ENCODE measurements around the gene ANO1. TPM values are rescaled to one million over a fixed set of nuclear protein-coding genes. Genes with fewer than 3 reads are reported as not detected.

ANO1 gene
- total RNA-seq, 1 donor from 2014 or later = not detected

DNA sequence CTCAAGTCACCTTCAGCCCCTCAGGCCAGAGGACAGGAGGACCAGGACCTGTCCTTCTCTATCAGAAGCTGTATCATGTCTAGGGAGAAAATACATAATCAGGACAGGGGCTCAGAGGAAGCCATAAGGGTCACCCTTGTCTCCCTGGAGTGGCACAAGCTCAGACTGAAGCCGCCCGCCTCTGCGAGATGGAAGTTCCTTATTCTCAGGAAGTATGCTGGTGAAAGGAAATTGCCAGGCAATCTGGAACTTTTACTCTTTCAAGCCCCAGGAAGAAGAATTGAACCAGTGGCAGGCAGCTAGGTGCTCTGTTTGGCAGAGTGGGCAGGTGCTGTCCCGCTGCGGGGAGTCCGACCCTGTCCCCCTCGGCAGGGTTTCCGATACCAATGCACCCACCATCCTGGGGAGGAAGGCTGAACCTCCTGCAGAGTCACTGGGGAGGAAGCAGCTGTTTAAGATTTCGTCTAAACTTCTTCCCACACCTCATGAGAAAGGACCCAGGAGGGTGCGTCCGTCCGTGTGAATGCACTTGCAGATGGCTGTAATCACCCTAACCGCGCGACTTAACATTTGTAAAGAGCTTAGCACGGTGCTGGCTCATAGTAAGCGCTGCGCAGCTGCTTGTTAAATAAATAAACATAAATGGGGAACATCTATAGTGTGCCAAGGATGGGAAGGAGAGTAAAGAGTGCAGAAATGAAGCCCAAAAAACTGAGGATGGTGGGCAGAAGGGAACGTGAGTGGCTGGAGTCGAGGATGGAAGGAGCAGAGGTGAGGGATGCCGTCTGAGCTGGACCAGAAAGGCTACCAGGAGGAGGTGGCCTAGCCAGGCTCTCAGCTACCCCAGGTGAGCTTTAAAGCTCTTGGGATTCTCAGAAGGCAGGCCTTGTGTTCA is 5.0 kb upstream of the ANO1 start:
- Mint-ChIP-seq H3K4me3 (ENCODE audit: unreplicated experiment) (no peak overlapping the region), H3K4me1 (ENCODE audit: unreplicated experiment) (peaks cover 4% of the 10 kb centered on the region), H3K27me3 (ENCODE audit: unreplicated experiment) (peaks cover 88% of the 10 kb centered on the region), H3K27ac (ENCODE audit: unreplicated experiment) (no peak overlapping the region), H3K9me3 (ENCODE audit: unreplicated experiment) (no peaks in the 10 kb centered on the region), H3K36me3 (ENCODE audit: unreplicated experiment) (no peaks in the 10 kb centered on the region)
- DNase-seq (ENCODE audit: extremely low spot score, unreplicated experiment) = no peak
- TF ChIP-seq, protein P1, sequence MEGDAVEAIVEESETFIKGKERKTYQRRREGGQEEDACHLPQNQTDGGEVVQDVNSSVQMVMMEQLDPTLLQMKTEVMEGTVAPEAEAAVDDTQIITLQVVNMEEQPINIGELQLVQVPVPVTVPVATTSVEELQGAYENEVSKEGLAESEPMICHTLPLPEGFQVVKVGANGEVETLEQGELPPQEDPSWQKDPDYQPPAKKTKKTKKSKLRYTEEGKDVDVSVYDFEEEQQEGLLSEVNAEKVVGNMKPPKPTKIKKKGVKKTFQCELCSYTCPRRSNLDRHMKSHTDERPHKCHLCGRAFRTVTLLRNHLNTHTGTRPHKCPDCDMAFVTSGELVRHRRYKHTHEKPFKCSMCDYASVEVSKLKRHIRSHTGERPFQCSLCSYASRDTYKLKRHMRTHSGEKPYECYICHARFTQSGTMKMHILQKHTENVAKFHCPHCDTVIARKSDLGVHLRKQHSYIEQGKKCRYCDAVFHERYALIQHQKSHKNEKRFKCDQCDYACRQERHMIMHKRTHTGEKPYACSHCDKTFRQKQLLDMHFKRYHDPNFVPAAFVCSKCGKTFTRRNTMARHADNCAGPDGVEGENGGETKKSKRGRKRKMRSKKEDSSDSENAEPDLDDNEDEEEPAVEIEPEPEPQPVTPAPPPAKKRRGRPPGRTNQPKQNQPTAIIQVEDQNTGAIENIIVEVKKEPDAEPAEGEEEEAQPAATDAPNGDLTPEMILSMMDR (IDR thresholded peaks at IDR 0.05) = no peak

DNA sequence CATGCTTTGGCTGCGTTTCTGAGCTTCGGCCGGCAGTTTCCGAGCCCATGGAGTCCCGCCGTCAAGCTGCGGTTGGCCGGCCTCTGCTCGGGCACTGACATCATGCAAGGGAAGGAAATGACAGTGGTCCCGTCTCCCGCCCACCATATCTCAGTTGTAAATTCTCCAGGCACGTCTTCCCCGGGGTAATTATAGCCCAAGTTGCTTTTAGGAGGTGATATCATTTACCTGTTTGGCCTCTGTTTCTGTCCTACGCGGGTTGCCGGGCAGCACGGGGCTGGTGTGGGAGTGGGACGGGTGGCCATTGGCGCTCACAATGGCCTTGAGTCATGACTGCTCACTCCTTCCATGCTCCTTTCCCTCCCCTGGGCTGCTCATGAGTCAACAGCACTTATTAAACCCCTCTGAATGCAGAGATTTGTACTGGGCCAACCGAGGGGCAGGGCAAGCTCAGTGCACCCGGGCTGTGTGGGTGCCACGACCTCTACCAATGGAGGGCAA is 4.2 kb upstream of the ANO1 start:
- TF ChIP-seq, protein P1 (IDR thresholded peaks at IDR 0.05) = no peak
- no peaks in the 10 kb centered on the region for H3K9me3 Mint-ChIP-seq (ENCODE audit: unreplicated experiment)
- DNase-seq (ENCODE audit: extremely low spot score, unreplicated experiment) = no peak
- H3K4me1 Mint-ChIP-seq (ENCODE audit: unreplicated experiment) = peaks cover 2% of the 10 kb centered on the region
- H3K4me3 Mint-ChIP-seq (ENCODE audit: unreplicated experiment) = no peak overlapping the region
- H3K36me3 Mint-ChIP-seq (ENCODE audit: unreplicated experiment) = no peaks in the 10 kb centered on the region
- peaks cover 81% of the 10 kb centered on the region for H3K27me3 Mint-ChIP-seq (ENCODE audit: unreplicated experiment)
- H3K27ac Mint-ChIP-seq (ENCODE audit: unreplicated experiment) = no peak overlapping the region

DNA sequence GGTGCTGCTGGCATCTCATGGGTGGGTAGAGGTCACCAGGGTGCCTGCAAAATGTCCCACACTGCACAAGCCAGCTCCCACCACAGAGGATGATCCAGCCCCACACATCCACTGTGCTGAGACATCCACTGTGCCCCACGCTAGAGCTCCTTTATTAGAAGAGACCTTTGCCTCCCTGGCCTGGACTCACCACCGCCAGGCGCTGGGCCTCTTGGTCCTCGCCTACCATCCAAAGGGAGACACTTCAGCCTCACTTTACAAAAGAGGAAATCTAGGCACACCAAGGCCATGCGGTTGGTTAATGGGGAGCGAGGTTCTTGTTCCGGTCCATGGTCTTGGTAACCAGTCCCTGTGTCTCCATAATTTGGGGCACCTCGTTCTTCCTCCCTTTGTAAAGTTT is 3.4 kb upstream of the ANO1 start:
- no peak overlapping the region for H3K4me3 Mint-ChIP-seq (ENCODE audit: unreplicated experiment)
- no peaks in the 10 kb centered on the region for H3K9me3 Mint-ChIP-seq (ENCODE audit: unreplicated experiment)
- TF ChIP-seq, protein P1 (IDR thresholded peaks at IDR 0.05) = no peak
- no peaks in the 10 kb centered on the region for H3K36me3 Mint-ChIP-seq (ENCODE audit: unreplicated experiment)
- peaks cover 81% of the 10 kb centered on the region for H3K27me3 Mint-ChIP-seq (ENCODE audit: unreplicated experiment)
- DNase-seq (ENCODE audit: extremely low spot score, unreplicated experiment) = no peak
- no peak overlapping the region for H3K27ac Mint-ChIP-seq (ENCODE audit: unreplicated experiment)
- H3K4me1 Mint-ChIP-seq (ENCODE audit: unreplicated experiment) = peaks cover 2% of the 10 kb centered on the region

DNA sequence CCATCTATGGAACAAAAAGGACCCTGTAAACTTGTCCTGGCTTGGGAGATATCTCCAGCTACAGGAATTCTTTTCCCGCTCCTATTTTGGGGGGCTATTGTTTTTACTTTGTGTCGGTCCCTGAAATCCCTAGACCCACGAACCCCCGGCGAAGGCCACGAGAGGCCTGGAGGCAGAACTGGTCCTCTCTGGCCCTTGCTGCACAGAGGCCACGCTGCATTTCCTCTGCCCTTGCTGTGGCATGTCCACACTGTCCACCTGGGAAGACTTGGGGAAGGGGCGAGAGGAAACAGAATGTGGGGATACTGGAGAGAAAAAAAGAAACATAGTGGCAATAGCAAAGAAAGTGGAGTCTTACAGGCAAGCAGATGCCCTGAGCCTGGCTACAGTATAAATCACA is 2.3 kb upstream of the ANO1 start:
- DNase-seq (ENCODE audit: extremely low spot score, unreplicated experiment) = no peak
- Mint-ChIP-seq H3K27ac (ENCODE audit: unreplicated experiment) (no peak overlapping the region), H3K36me3 (ENCODE audit: unreplicated experiment) (no peaks in the 10 kb centered on the region), H3K9me3 (ENCODE audit: unreplicated experiment) (no peaks in the 10 kb centered on the region), H3K27me3 (ENCODE audit: unreplicated experiment) (peaks cover 81% of the 10 kb centered on the region), H3K4me1 (ENCODE audit: unreplicated experiment) (peaks cover 2% of the 10 kb centered on the region), H3K4me3 (ENCODE audit: unreplicated experiment) (no peak overlapping the region)
- TF ChIP-seq, protein P1 (IDR thresholded peaks at IDR 0.05) = no peak

DNA sequence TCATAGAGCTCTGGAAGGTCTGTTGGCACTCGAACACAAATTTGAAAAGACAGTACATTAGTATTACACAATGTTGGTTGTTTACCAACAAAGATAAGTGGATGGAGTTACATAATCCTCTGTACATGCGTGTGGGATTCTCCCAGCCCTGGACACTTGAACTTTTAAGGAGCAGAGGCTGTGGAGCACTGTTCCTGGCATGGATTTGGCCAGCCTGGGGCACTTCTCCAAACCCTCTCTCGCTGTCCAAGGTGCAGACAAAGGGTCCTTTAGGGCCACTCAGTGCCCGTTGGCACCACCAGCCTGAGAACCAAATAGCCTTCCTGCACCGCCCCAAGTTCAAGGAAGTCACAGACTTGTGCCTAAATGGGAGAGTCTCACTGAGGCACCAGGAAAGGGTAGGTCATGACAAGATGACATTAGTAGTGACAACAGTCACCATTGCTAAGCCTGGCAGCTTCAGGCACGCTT is 1.6 kb upstream of the ANO1 start:
- Mint-ChIP-seq H3K27ac (ENCODE audit: unreplicated experiment) (no peak overlapping the region), H3K4me3 (ENCODE audit: unreplicated experiment) (no peak overlapping the region), H3K36me3 (ENCODE audit: unreplicated experiment) (no peaks in the 10 kb centered on the region), H3K4me1 (ENCODE audit: unreplicated experiment) (peaks cover 2% of the 10 kb centered on the region), H3K27me3 (ENCODE audit: unreplicated experiment) (peaks cover 86% of the 10 kb centered on the region), H3K9me3 (ENCODE audit: unreplicated experiment) (no peaks in the 10 kb centered on the region)
- TF ChIP-seq, protein P1 (IDR thresholded peaks at IDR 0.05) = no peak
- DNase-seq (ENCODE audit: extremely low spot score, unreplicated experiment) = no peak

All from osteocyte (in vitro differentiated cells).